GM23338 (cell line): Measurements from ENCODE around the gene COG1. TPM values are rescaled to one million over a fixed set of nuclear protein-coding genes. Genes with fewer than 3 reads are reported as not detected.

ENCODE experiments used
- ATAC-seq: fragments of 200-7000 bp; cut with Tn5 transposase; 3 replicates; pipeline ENCODE4 v1.9.1; 2020
- DNase-seq: peaks from one replicate; pipeline ENCODE4 v3.0.0-alpha.2; 2015; ENCODE audit warnings: low spot score
- H2AFZ ChIP-seq: fragments of 200-600 bp; sonication (generic); 2 replicates; pipeline ENCODE4 v1.8.0; 2016; ENCODE audit warnings: antibody characterized with exemption, mild to moderate bottlenecking, moderate library complexity
- H3F3A ChIP-seq: fragments of 200-600 bp; sonication (generic); replicated peaks from 2 replicates; pipeline ENCODE4 v1.8.0; 2017; ENCODE audit warnings: antibody characterized with exemption, mixed run types, low read depth
- H3K27ac ChIP-seq: fragments of 200-600 bp; sonication (generic); 2 replicates; pipeline ENCODE4 v1.6.1; 2016; ENCODE audit warnings: low read depth
- H3K27me3 ChIP-seq: fragments of 200-600 bp; sonication (generic); 2 replicates; pipeline ENCODE4 v1.8.0; 2016; ENCODE audit warnings: mild to moderate bottlenecking, mixed run types, moderate library complexity; ENCODE audit not compliant: insufficient read depth
- H3K36me3 ChIP-seq: fragments of 200-600 bp; sonication (generic); 2 replicates; pipeline ENCODE4 v1.8.0; 2016; ENCODE audit warnings: mild to moderate bottlenecking; ENCODE audit not compliant: insufficient read depth
- H3K4me1 ChIP-seq: fragments of 200-600 bp; sonication (generic); 2 replicates; pipeline ENCODE4 v1.8.0; 2016; ENCODE audit warnings: mild to moderate bottlenecking, moderate library complexity; ENCODE audit not compliant: insufficient read depth
- H3K4me2 ChIP-seq: fragments of 200-600 bp; sonication (generic); 2 replicates; pipeline ENCODE4 v1.7.1; 2017; ENCODE audit warnings: mixed run types
- H3K4me3 ChIP-seq: fragments of 200-600 bp; sonication (generic); 2 replicates; pipeline ENCODE4 v1.6.1; 2016; ENCODE audit warnings: mixed run types
- H3K79me2 ChIP-seq: fragments of 200-600 bp; sonication (generic); replicated peaks from 2 replicates; pipeline ENCODE4 v1.8.0; 2017; ENCODE audit warnings: mild to moderate bottlenecking; ENCODE audit not compliant: insufficient read depth
- H3K9me2 ChIP-seq: fragments of 200-600 bp; sonication (generic); 2 replicates; pipeline ENCODE4 v1.8.0; 2017; ENCODE audit not compliant: insufficient read depth
- H4K20me1 ChIP-seq: fragments of 200-600 bp; sonication (generic); replicated peaks from 2 replicates; pipeline ENCODE4 v1.8.0; 2017; ENCODE audit warnings: mild to moderate bottlenecking; ENCODE audit not compliant: insufficient read depth
- H3K27ac Mint-ChIP-seq: 2 replicates; pipeline ENCODE4 v1.8.0; 2020; ENCODE audit warnings: inconsistent platforms, mild to moderate bottlenecking, moderate library complexity, mixed read lengths
- H3K27me3 Mint-ChIP-seq: 3 replicates; pipeline ENCODE4 v1.8.0; 2022; ENCODE audit warnings: low read depth, mild to moderate bottlenecking, moderate library complexity, mixed read lengths, inconsistent platforms; ENCODE audit not compliant: insufficient read depth, poor library complexity
- H3K36me3 Mint-ChIP-seq: 3 replicates; pipeline ENCODE4 v1.8.0; 2021; ENCODE audit warnings: low read depth, mild to moderate bottlenecking, inconsistent platforms, moderate library complexity, mixed read lengths
- H3K4me1 Mint-ChIP-seq: 3 replicates; pipeline ENCODE4 v1.8.0; 2020; ENCODE audit warnings: mild to moderate bottlenecking, inconsistent platforms, mixed read lengths
- H3K4me3 Mint-ChIP-seq: 3 replicates; pipeline ENCODE4 v1.8.0; 2021; ENCODE audit warnings: moderate library complexity, mild to moderate bottlenecking, inconsistent platforms, mixed read lengths
- H3K9me3 Mint-ChIP-seq: 3 replicates; pipeline ENCODE4 v1.8.0; 2020; ENCODE audit warnings: moderate library complexity, mild to moderate bottlenecking, inconsistent platforms, mixed read lengths
- CREB1 ChIP-seq: fragments of 250-450 bp; sonication (Bioruptor Pico); IDR thresholded peaks from 2 replicates; pipeline ENCODE4 v1.5.0; 2020; ENCODE audit warnings: low read depth, mild to moderate bottlenecking, moderate library complexity
- JUNB ChIP-seq: IDR thresholded peaks from one replicate; pipeline ENCODE4 v1.6.1; 2016; ENCODE audit warnings: antibody characterized with exemption; ENCODE audit not compliant: unreplicated experiment
- NANOG ChIP-seq: IDR thresholded peaks from 2 replicates; pipeline ENCODE4 v1.6.1; 2016; ENCODE audit warnings: antibody characterized with exemption, borderline replicate concordance
- STAT1 ChIP-seq: IDR thresholded peaks from one replicate; pipeline ENCODE4 v1.6.1; 2016; ENCODE audit warnings: antibody characterized with exemption; ENCODE audit not compliant: unreplicated experiment
- ZNF114 ChIP-seq: fragments of 250-450 bp; sonication (Bioruptor Pico); IDR thresholded peaks from 2 replicates; pipeline ENCODE4 v1.5.0; 2020; ENCODE audit warnings: mild to moderate bottlenecking, moderate library complexity
- ZNF462 ChIP-seq: fragments of 250-450 bp; sonication (Bioruptor Pico); IDR thresholded peaks from 2 replicates; pipeline ENCODE4 v1.5.0; 2020; ENCODE audit warnings: mild to moderate bottlenecking, moderate library complexity
- polyA plus RNA-seq: library from polyadenylated mRNA; unstranded; fragments of >200 nt; fragmentation: Nextera tagmentation; extraction: Ambion mirVana; gene quantifications from 2 replicates; pipeline ENCODE4 v1.2.1, GENCODE V29; 2016
- total RNA-seq: library from RNA; depleted of rRNA; stranded (reverse); fragments of >200 nt; shearing (Covaris generic); gene quantifications from 2 replicates; pipeline ENCODE4 v1.2.3, GENCODE V29; 2014

COG1 gene
- total and polyA plus RNA-seq, 2 experiments from 2014 or later: 15.0 to 26.1 TPM

DNA sequence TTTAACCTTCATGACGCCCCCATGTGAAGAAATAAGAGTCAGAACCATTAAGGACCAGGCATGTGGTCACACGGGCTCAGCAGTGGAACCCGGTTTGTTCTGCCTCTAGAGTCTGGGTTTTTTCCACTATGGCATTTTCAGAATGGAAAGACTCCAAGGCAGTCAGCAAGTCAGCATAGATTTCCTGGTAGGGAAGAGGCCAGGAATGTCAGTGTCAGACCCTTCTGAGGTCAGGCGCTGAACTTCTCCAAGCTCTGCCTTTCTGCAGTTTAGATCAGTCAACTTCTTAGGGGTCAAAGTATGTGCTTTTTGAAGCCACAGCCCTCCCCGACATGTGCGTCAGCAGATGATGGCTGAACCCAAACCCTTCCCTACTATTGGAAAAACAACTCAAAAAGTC is 24.2 kb upstream of the COG1 start (continued):
- TF ChIP-seq ZNF462 (CRISPR knock-in tag): no peak
- no peak for TF ChIP-seq JUNB
- no peak for TF ChIP-seq NANOG
- TF ChIP-seq CREB1 (CRISPR knock-in tag): no peak
- no peak for TF ChIP-seq STAT1

- H3K4me3 ChIP-seq: no peak overlapping the region
- peaks cover 33% of the 10 kb centered on the region for H3K4me1 ChIP-seq
- no peaks in the 10 kb centered on the region for H3K36me3 ChIP-seq
- DNase-seq (no peak), ATAC-seq (no peak)
- H3K4me1 Mint-ChIP-seq: peaks cover 35% of the 10 kb centered on the region
- H3K79me2 ChIP-seq: no peaks in the 10 kb centered on the region
- no peak overlapping the region for H2AFZ ChIP-seq
- no peak overlapping the region for H3K27ac Mint-ChIP-seq
- no peaks in the 10 kb centered on the region for H3F3A ChIP-seq
- H3K4me3 Mint-ChIP-seq: no peak overlapping the region
- TF ChIP-seq ZNF462 (CRISPR knock-in tag) (0 out of 2 replicates have a peak, but pooled peaks have one; percentile 35), ZNF114 (no peak)
- no peak overlapping the region for H3K27ac ChIP-seq
- H3K9me3 Mint-ChIP-seq: peaks cover 20% of the 10 kb centered on the region
- no peaks in the 10 kb centered on the region for H4K20me1 ChIP-seq
- H3K27me3 Mint-ChIP-seq: peaks cover 36% of the 10 kb centered on the region
- peaks cover 14% of the 10 kb centered on the region for H3K9me2 ChIP-seq
- 0 out of 2 replicates have a peak overlapping the region, but pooled peaks have one; percentile 18 for H3K4me2 ChIP-seq
- H3K27me3 ChIP-seq: peaks cover 36% of the 10 kb centered on the region
- peaks cover 33% of the 10 kb centered on the region for H3K36me3 Mint-ChIP-seq
Observed at GRCh38 chr17:73170324-73170723, 22.5 kb upstream of the COG1 start.
